HG03460 (cell line): ENCODE data around the gene RBBP8.

Source experiments
- ATAC-seq: cut with Tn5 transposase; IDR thresholded peaks from one replicate; pipeline ENCODE4 v1.9.1; 2021; ENCODE audit not compliant: unreplicated experiment

RBBP8 gene

GRCh38 chr18:22988208-22988607 is 55.1 kb downstream of the RBBP8 start:
- no peak for ATAC-seq

GRCh38 chr18:22998344-22998743 is 65.2 kb downstream of the RBBP8 start:
- no peak for ATAC-seq

- ATAC-seq: no peak
Measured at GRCh38 chr18:22999212-22999611, 66.1 kb downstream of the RBBP8 start.

GRCh38 chr18:22999647-23000046 is 66.5 kb downstream of the RBBP8 start:
- ATAC-seq: no peak

- ATAC-seq: no peak
Measured at GRCh38 chr18:23003289-23003688, 70.2 kb downstream of the RBBP8 start.

GRCh38 chr18:23012249-23012648 is 79.1 kb downstream of the RBBP8 start:
- no peak for ATAC-seq

GRCh38 chr18:23020555-23021294 is 87.6 kb downstream of the RBBP8 start:
- ATAC-seq: no peak

GRCh38 chr18:23021623-23022022 is 88.5 kb downstream of the RBBP8 start:
- ATAC-seq: no peak

GRCh38 chr18:23032030-23032582 is 99.0 kb downstream of the RBBP8 start:
- ATAC-seq: no peak

GRCh38 chr18:23033056-23033455 is 99.9 kb downstream of the RBBP8 start:
- ATAC-seq: no peak

GRCh38 chr18:23036660-23037201 is 103.6 kb downstream of the RBBP8 start:
- no peak for ATAC-seq

GRCh38 chr18:23037646-23038045 is 104.5 kb downstream of the RBBP8 start:
- no peak for ATAC-seq

- ATAC-seq: no peak
Measured at GRCh38 chr18:23038712-23039111, 105.6 kb downstream of the RBBP8 start.

- ATAC-seq: no peak
Measured at GRCh38 chr18:23042133-23042532, 109.0 kb downstream of the RBBP8 start.

- no peak for ATAC-seq
Measured at GRCh38 chr18:23043803-23044376, 110.8 kb downstream of the RBBP8 start.

- no peak for ATAC-seq
Measured at GRCh38 chr18:23049698-23050373, 116.7 kb downstream of the RBBP8 start.

- ATAC-seq: no peak
Measured at GRCh38 chr18:23053776-23054457, 120.8 kb downstream of the RBBP8 start.

GRCh38 chr18:23054553-23054952 is 121.4 kb downstream of the RBBP8 start:
- no peak for ATAC-seq

GRCh38 chr18:23056315-23056714 is 123.2 kb downstream of the RBBP8 start:
- no peak for ATAC-seq

- ATAC-seq: no peak
Measured at GRCh38 chr18:23057096-23057495, 124.0 kb downstream of the RBBP8 start.
